Endothelial cell of umbilical vein (primary cell): Measurements from ENCODE around the gene ZBTB33. TPM values are rescaled to one million over a fixed set of nuclear protein-coding genes. Genes with fewer than 3 reads are reported as not detected.

Source experiments
- BruUV-seq: library from RNA; stranded (reverse); fragments of 400-500 nt; replicated peaks from 2 replicates; lab custom pipeline; 2021; lab: Mats Ljungman, UMichigan
- CTCF ChIA-PET: fragments of 300-600, 350-600 bp; sonication (Branson Sonifier 250); formaldehyde crosslinking; loops from one replicate; lab custom pipeline; 2021; ENCODE audit warnings: antibody characterized with exemption, inconsistent platforms; lab: Charles Lee
- POLR2A ChIA-PET: fragments of 300-600, 350-600 bp; sonication (Branson Sonifier 250); formaldehyde crosslinking; loops from one replicate; lab custom pipeline; 2021; ENCODE audit warnings: antibody characterized with exemption, inconsistent platforms; lab: Charles Lee
- DNase-seq: peaks from one replicate; pipeline ENCODE4 v3.0.0-alpha.2; 2011; ENCODE audit warnings: low read depth, low spot score
- FAIRE-seq: peaks from 2 replicates; lab custom pipeline; 2011; peaks lifted over from hg19 to GRCh38; lab: Jason Lieb, UNC
- H2AFZ ChIP-seq: 2 replicates; pipeline ENCODE4 v1.6.0; 2012; ENCODE audit warnings: low read depth, low read length, control low read depth, inconsistent platforms
- H3K27ac ChIP-seq: 2 replicates; pipeline ENCODE4 v1.5.1; 2011; ENCODE audit warnings: low read depth, mild to moderate bottlenecking, control low read depth, low read length, moderate library complexity; ENCODE audit not compliant: insufficient read depth
- H3K27me3 ChIP-seq, 2 experiments: 2 replicates each; pipeline versions ENCODE4 v1.6.0 to v1.6.1; 2011; ENCODE audit warnings: low read length in 2 of 2, mixed read lengths in 1 of 2; ENCODE audit not compliant: control insufficient read depth in 2 of 2, insufficient read depth in 2 of 2
- H3K36me3 ChIP-seq, 2 experiments: 2 replicates in 1 of 2; 3 replicates in 1 of 2; pipeline ENCODE4 v1.5.1; 2011; ENCODE audit warnings: low read length in 2 of 2, mild to moderate bottlenecking in 1 of 2, moderate library complexity in 1 of 2; ENCODE audit not compliant: control insufficient read depth in 2 of 2, insufficient read depth in 2 of 2; ENCODE audit errors: extremely low read depth in 1 of 2
- H3K4me1 ChIP-seq: 3 replicates; pipeline ENCODE4 v1.5.1; 2011; ENCODE audit warnings: mild to moderate bottlenecking, low read length; ENCODE audit not compliant: control insufficient read depth, insufficient read depth; ENCODE audit errors: extremely low read depth
- H3K4me2 ChIP-seq: 2 replicates; pipeline ENCODE4 v1.6.1; 2011; ENCODE audit warnings: low read length, control low read depth, mixed read lengths; ENCODE audit not compliant: insufficient read depth
- H3K4me3 ChIP-seq, 3 experiments: fragments of 200-600 bp in 1 of 3; sonication (generic), shearing (Covaris generic) in 1 of 3; replicated peaks in 1 of 3; 2 replicates each; pipeline ENCODE4 v1.5.1; 2011 to 2016; ENCODE audit warnings: control low read depth in 3 of 3, low read length in 3 of 3, mild to moderate bottlenecking in 2 of 3, inconsistent platforms in 1 of 3, low read depth in 1 of 3, moderate library complexity in 1 of 3; ENCODE audit not compliant: insufficient read depth in 1 of 3
- H3K79me2 ChIP-seq: 2 replicates; pipeline ENCODE4 v1.6.0; 2012; ENCODE audit warnings: low read length, inconsistent platforms; ENCODE audit not compliant: control insufficient read depth, insufficient read depth
- H3K9ac ChIP-seq: replicated peaks from 2 replicates; pipeline ENCODE3; 2011; ENCODE audit warnings: low read length, control low read depth; ENCODE audit not compliant: insufficient read depth; ENCODE audit errors: extremely low read depth
- H3K9me1 ChIP-seq: replicated peaks from 3 replicates; pipeline ENCODE4 v1.6.0; 2011; ENCODE audit warnings: mild to moderate bottlenecking, low read length; ENCODE audit not compliant: control insufficient read depth, insufficient read depth; ENCODE audit errors: extremely low read depth
- H3K9me3 ChIP-seq: replicated peaks from 2 replicates; pipeline ENCODE4 v1.5.1; 2012; ENCODE audit warnings: low read length, inconsistent platforms; ENCODE audit not compliant: control insufficient read depth, insufficient read depth
- H4K20me1 ChIP-seq: replicated peaks from 2 replicates; pipeline ENCODE3; 2011; ENCODE audit warnings: mild to moderate bottlenecking, low read length; ENCODE audit not compliant: control insufficient read depth, insufficient read depth; ENCODE audit errors: extremely low read depth
- CTCF ChIP-seq, 2 donors: IDR thresholded peaks; 1 replicate in 1 of 2; 2 replicates in 1 of 2; pipeline ENCODE4 v1.5.1; 2011; ENCODE audit warnings: low read length in 2 of 2, mild to moderate bottlenecking in 2 of 2, moderate library complexity in 2 of 2, control low read depth in 1 of 2, inconsistent platforms in 1 of 2, low read depth in 1 of 2; ENCODE audit not compliant: insufficient read depth in 1 of 2; ENCODE audit errors: extremely low read depth in 1 of 2
- EZH2 ChIP-seq: IDR thresholded peaks from 2 replicates; pipeline ENCODE4 v1.6.1; 2012; ENCODE audit warnings: borderline replicate concordance, low read depth, mild to moderate bottlenecking, moderate library complexity, low read length, inconsistent platforms; ENCODE audit not compliant: severe bottlenecking
- FOS ChIP-seq: IDR thresholded peaks from 2 replicates; pipeline ENCODE4 v1.6.1; 2011; ENCODE audit warnings: mild to moderate bottlenecking, low read length, moderate library complexity, borderline replicate concordance; ENCODE audit not compliant: insufficient read depth
- JUN ChIP-seq: IDR thresholded peaks from 2 replicates; pipeline ENCODE4 v1.6.1; 2011; ENCODE audit warnings: borderline replicate concordance, low read depth; ENCODE audit not compliant: insufficient read length, insufficient read depth
- MAX ChIP-seq: IDR thresholded peaks from 2 replicates; pipeline ENCODE4 v1.6.1; 2011; ENCODE audit not compliant: insufficient read depth, insufficient read length
- dilution Hi-C: fragments of 300-500 bp; cut with MboI; formaldehyde crosslinking; loops from one replicate; pipeline ENCODE4 v1.15.0; 2019; ENCODE audit warnings: low sequenced_read_pairs; ENCODE audit not compliant: extremely low pct_ligation_motif_present
- intact Hi-C: fragments of 100-400 bp; cut with micrococcal nuclease; formaldehyde crosslinking; loops from one replicate; pipeline ENCODE4 v1.10.0; 2022
- polyA plus RNA-seq, 4 experiments: library from polyadenylated mRNA; depleted of rRNA in 3 of 4; stranded (reverse) in 3 of 4; unstranded in 1 of 4; fragments of >200 nt; gene quantifications; 2 replicates each; pipeline versions ENCODE4 v1.2.1 to v1.2.3, GENCODE V29; 2011 to 2012; ENCODE audit warnings: missing spikeins in 1 of 4
- total RNA-seq: library from RNA; stranded (reverse); gene quantifications from 2 replicates; pipeline ENCODE4 v1.2.3, GENCODE V29; 2021

The ZBTB33 gene
- total and polyA plus RNA-seq, 2 donors (not counting 3 experiments of a cell fraction or from before 2014, with no cell fraction given): 3.7 to 16.3 TPM

- dilution Hi-C loops: no loop called here
Measured at GRCh38 chrX:120287513-120288112, 37.0 kb downstream of the ZBTB33 start.

More at GRCh38 chrX:120287513-120288112, 37.0 kb downstream of the ZBTB33 start:
- Histone ChIP-seq H3K4me1 (no peaks in the 10 kb centered on the region), H2AFZ (no peak overlapping the region), H3K9me3 (no peaks in the 10 kb centered on the region), H3K4me3 (no peak overlapping the region), H3K9me1 (no peaks in the 10 kb centered on the region), H3K79me2 (no peaks in the 10 kb centered on the region), H3K9ac (no peak overlapping the region), H4K20me1 (no peaks in the 10 kb centered on the region), H3K4me2 (no peak overlapping the region), H3K27me3 (peaks cover 0 to 1% of the 10 kb centered on the region in 2 experiments), H3K27ac (no peak overlapping the region), H3K36me3 (no peaks in the 10 kb centered on the region)
- no peak for TF ChIP-seq JUN
- TF ChIP-seq EZH2: no peak
- no peak for TF ChIP-seq MAX
- TF ChIP-seq FOS: no peak
- TF ChIP-seq CTCF (IDR thresholded peaks at IDR 0.05; ENCODE audit: extremely low read depth in 1 of 2, insufficient read depth in 1 of 2, low read depth in 1 of 2, low read length in 2 of 2): no peak
- ChIA-PET CTCF (no interaction called here), POLR2A (no interaction called here)
- intact Hi-C loops: no loop called here
- no peak for DNase-seq
- BruUV-seq: no TSS peak
- FAIRE-seq: no peak
